HG03060 (cell line): Measurements from ENCODE around the gene AR.

Experiments used
- ATAC-seq: cut with Tn5 transposase; IDR thresholded peaks from one replicate; pipeline ENCODE4 v1.9.1; 2021; ENCODE audit warnings: low read depth, moderate number of reproducible peaks; ENCODE audit not compliant: unreplicated experiment

The AR gene

GRCh38 chrX:67721321-67721720 is 177.5 kb downstream of the AR start:
- no peak for ATAC-seq

DNA sequence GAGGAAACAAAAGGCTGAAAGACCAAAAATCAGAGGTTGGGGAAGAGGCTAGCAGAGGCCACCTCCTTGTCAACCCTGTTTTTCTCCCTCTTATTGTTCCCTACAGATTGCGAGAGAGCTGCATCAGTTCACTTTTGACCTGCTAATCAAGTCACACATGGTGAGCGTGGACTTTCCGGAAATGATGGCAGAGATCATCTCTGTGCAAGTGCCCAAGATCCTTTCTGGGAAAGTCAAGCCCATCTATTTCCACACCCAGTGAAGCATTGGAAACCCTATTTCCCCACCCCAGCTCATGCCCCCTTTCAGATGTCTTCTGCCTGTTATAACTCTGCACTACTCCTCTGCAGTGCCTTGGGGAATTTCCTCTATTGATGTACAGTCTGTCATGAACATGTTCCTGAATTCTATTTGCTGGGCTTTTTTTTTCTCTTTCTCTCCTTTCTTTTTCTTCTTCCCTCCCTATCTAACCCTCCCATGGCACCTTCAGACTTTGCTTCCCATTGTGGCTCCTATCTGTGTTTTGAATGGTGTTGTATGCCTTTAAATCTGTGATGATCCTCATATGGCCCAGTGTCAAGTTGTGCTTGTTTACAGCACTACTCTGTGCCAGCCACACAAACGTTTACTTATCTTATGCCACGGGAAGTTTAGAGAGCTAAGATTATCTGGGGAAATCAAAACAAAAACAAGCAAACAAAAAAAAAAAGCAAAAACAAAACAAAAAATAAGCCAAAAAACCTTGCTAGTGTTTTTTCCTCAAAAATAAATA is 179.9 kb downstream of the AR start:
- no peak for ATAC-seq

- ATAC-seq, result no peak
Observed at GRCh38 chrX:67724359-67725110, 180.7 kb downstream of the AR start.

GRCh38 chrX:67725471-67725870 is 181.7 kb downstream of the AR start:
- ATAC-seq, result no peak

DNA sequence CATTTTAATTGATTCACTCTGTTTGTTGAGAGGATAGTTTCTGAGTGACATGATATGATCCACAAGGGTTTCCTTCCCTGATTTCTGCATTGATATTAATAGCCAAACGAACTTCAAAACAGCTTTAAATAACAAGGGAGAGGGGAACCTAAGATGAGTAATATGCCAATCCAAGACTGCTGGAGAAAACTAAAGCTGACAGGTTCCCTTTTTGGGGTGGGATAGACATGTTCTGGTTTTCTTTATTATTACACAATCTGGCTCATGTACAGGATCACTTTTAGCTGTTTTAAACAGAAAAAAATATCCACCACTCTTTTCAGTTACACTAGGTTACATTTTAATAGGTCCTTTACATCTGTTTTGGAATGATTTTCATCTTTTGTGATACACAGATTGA is 182.2 kb downstream of the AR start:
- ATAC-seq, result no peak

- no peak for ATAC-seq
Observed at GRCh38 chrX:67727576-67727975, 183.8 kb downstream of the AR start.

DNA sequence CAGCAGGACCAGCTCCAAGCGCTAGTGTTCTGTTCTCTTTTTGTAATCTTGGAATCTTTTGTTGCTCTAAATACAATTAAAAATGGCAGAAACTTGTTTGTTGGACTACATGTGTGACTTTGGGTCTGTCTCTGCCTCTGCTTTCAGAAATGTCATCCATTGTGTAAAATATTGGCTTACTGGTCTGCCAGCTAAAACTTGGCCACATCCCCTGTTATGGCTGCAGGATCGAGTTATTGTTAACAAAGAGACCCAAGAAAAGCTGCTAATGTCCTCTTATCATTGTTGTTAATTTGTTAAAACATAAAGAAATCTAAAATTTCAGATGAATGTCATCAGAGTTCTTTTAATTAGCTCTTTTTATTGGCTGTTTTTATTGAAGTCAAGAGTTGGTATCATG is 186.5 kb downstream of the AR start:
- ATAC-seq, result no peak

DNA sequence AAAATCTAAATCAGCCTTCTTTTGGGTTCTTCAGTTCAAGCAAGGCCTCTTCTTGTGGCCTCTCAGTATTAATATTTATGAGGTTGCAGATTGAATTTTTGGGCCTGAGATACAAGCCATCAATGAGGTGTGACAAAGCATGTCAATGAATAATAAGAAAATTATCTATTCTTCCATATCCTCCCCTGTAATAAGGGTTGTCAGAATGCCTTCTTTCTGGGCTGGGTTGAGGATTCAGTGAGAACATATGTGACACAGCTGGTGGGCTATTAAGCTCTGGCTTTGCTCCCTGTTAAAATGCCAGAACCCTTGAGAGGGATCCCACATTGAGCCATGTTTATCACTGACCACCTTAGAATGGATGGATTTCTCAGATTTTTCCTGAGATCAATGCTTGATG is 187.2 kb downstream of the AR start:
- no peak for ATAC-seq

GRCh38 chrX:67732864-67733263 is 189.0 kb downstream of the AR start:
- ATAC-seq, result no peak

DNA sequence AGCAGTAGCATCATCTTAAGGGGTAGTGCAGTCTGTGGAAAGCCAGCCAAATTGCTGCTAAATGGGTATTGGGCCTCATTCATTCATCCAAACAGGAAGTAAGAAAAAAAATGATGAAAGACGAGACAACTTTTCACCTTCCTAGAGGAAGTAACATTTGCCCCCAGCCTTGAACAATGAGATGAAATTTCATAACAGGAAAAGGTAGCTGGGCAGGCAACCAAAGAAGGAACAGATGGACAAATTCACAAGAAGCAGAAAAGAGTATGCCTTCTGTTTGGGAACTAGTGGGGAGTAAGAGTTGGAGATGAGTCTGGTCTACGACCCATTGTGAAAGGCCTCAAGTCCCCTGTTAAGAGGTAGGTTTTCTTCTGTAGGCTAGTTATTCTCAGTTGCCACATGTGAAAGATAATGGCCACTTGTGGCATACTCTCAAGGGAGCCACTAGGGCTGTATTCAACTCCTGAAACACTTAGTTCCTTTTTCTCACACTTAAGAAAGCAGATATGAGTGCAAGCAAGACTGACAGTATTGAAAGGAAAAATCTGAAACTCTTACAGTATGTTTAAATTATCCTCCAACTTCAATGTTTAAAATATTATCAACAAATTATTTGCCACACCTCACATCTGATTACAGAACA is 190.4 kb downstream of the AR start:
- no peak for ATAC-seq

GRCh38 chrX:67749536-67749935 is 205.7 kb downstream of the AR start:
- ATAC-seq, result no peak

DNA sequence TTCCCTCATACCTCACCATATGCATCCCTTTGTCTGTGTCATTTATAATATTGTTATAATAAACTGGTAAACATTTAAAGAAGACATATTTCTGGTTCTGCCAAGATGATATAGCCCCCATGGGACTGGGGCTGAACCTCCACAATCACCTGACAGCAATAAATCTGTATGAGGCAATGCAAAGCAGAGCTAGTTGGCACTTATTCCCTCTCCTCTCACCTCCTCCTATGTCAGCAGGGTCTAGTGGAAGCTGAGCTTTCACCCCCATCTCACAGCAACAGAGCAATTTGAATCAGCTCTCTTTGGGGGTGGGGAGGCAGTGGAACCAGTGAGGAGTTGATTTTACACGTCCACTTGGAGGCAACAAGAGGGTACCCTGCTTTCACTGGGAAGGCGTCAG is 206.9 kb downstream of the AR start:
- no peak for ATAC-seq

GRCh38 chrX:67759018-67759417 is 215.2 kb downstream of the AR start:
- no peak for ATAC-seq

- no peak for ATAC-seq
Observed at GRCh38 chrX:67777148-67777547, 233.3 kb downstream of the AR start.

- ATAC-seq, result no peak
Observed at GRCh38 chrX:67779099-67779498, 235.3 kb downstream of the AR start.
